Tibial nerve (tissue), 4 donors: Measurements from ENCODE around the gene ZNF366. TPM values are rescaled to one million over a fixed set of nuclear protein-coding genes. Genes with fewer than 3 reads are reported as not detected.

Experiments
- DNase-seq, 2 donors: peaks; one replicate each; pipeline ENCODE4 v3.0.0-alpha.2; 2019; ENCODE audit warnings: low spot score in 2 of 2
- H3K27ac ChIP-seq, 4 donors: fragments of 200-600 bp; sonication (generic) in 3 of 4; one replicate each; pipeline ENCODE4 v1.5.1; 2017 to 2019; ENCODE audit warnings: mild to moderate bottlenecking in 1 of 4
- H3K27me3 ChIP-seq, 2 donors: fragments of 200-600 bp; sonication (generic) in 1 of 2; one replicate each; pipeline versions ENCODE4 v1.5.1 to v1.6.0; 2017 to 2019
- H3K36me3 ChIP-seq, 3 donors: fragments of 200-600 bp; sonication (generic); one replicate each; pipeline ENCODE4 v1.5.1; 2018 to 2019
- H3K4me1 ChIP-seq, 4 donors: fragments of 200-600 bp; sonication (generic) in 3 of 4; one replicate each; pipeline ENCODE4 v1.5.1; 2017 to 2019
- H3K4me3 ChIP-seq, 4 donors: fragments of 200-600 bp; sonication (generic) in 3 of 4; one replicate each; pipeline ENCODE4 v1.5.1; 2017 to 2019; ENCODE audit warnings: mild to moderate bottlenecking in 1 of 4, moderate library complexity in 1 of 4
- H3K9me3 ChIP-seq, 4 donors: fragments of 200-600 bp; sonication (generic) in 3 of 4; one replicate each; pipeline ENCODE4 v1.5.1; 2017 to 2019
- EP300 ChIP-seq, 2 donors: sonication (generic); formaldehyde crosslinking; IDR thresholded peaks; one replicate each; pipeline ENCODE4 v1.6.1; 2017; ENCODE audit warnings: antibody characterized with exemption in 2 of 2, mild to moderate bottlenecking in 1 of 2
- POLR2A ChIP-seq, 2 donors: fragments of 450-650 bp; IDR thresholded peaks; one replicate each; pipeline ENCODE4 v1.6.1; 2017; ENCODE audit warnings: antibody characterized with exemption in 2 of 2, mild to moderate bottlenecking in 2 of 2, moderate library complexity in 2 of 2
- WGBS, 2 donors: methylation state at CpG; one replicate each; pipeline ENCODE4 v1.1.5; 2018; 5-methylcytosine and 5-hydroxymethylcytosine counted together
- total RNA-seq, 4 donors: library from RNA; depleted of rRNA; stranded (reverse); fragments of >200 nt; gene quantifications; one replicate each; pipeline ENCODE4 v1.1.0, GENCODE V29; 2016
- TF ChIP-seq, protein P1 (sequence below), 5 experiments: fragments of 200-600 bp in 3 of 5; fragments of 450-650 bp in 2 of 5; sonication (generic) in 3 of 5; IDR thresholded peaks; one replicate each; pipeline ENCODE4 v1.5.1; 2016 to 2019; ENCODE audit warnings: antibody characterized with exemption in 5 of 5, mild to moderate bottlenecking in 3 of 5, moderate library complexity in 2 of 5

ZNF366 gene
- total RNA-seq, 4 donors from 2014 or later = 3.3 to 10.6 (median 5.2) TPM

DNA sequence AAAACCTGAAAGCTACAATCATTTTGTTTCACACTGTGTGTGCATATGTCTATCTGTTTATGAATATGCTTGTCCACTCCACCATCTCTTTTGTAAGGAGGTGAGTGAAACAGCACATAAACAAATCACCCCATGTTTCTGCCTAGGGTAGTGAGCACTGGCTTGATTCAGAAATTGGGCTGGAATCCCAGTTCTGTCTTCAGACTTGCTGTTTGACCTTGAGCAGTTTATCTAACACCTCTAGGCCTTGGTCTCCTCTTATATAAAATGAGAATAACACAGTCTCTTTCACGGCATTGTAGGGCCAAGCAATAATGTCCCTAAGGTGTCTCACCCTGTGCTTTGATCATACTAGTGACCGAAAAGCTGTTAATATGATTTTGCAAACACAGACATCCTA, 61.2 kb downstream of the ZNF366 start:
- Histone ChIP-seq H3K36me3 (no peaks in the 10 kb centered on the region), H3K27me3 (no peaks in the 10 kb centered on the region), H3K4me1 (peaks cover 0 to 39% (median 6%) of the 10 kb centered on the region in 4 donors), H3K9me3 (no peaks in the 10 kb centered on the region), H3K4me3 (no peak overlapping the region), H3K27ac (peak overlapping the region in 1 of 4 donors; percentile 3)
- no peak for DNase-seq
- TF ChIP-seq POLR2A (IDR thresholded peaks at IDR 0.05) (no peak), EP300 (IDR thresholded peaks at IDR 0.05) (no peak)
- TF ChIP-seq, protein P1, sequence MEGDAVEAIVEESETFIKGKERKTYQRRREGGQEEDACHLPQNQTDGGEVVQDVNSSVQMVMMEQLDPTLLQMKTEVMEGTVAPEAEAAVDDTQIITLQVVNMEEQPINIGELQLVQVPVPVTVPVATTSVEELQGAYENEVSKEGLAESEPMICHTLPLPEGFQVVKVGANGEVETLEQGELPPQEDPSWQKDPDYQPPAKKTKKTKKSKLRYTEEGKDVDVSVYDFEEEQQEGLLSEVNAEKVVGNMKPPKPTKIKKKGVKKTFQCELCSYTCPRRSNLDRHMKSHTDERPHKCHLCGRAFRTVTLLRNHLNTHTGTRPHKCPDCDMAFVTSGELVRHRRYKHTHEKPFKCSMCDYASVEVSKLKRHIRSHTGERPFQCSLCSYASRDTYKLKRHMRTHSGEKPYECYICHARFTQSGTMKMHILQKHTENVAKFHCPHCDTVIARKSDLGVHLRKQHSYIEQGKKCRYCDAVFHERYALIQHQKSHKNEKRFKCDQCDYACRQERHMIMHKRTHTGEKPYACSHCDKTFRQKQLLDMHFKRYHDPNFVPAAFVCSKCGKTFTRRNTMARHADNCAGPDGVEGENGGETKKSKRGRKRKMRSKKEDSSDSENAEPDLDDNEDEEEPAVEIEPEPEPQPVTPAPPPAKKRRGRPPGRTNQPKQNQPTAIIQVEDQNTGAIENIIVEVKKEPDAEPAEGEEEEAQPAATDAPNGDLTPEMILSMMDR (IDR thresholded peaks at IDR 0.05) = no peak
- WGBS, 2 donors = 58 to 81% methylated on average over 2 of the region's 2 CpGs

DNA sequence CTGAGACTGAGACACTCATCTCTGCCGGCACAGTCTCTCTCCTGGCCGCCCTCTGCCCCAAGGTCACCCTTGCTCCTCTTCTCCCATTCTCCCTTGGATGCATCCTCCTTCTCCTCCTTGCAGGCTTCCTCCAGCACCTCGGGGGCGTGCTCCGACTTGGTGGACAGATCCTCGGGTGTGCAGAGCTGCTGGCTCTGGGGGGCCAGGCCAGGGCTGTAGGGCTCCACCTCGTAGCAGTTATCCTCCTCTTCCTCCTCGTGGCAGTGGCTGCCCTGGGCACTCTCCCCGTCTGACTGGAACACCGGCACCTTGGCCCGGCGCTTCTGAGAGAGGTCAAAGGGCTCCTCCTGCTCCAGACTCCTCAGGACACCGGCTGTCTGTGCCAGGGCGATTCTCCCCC, 63.3 kb downstream of the ZNF366 start:
- TF ChIP-seq EP300 (IDR thresholded peaks at IDR 0.05) = no peak
- TF ChIP-seq POLR2A (IDR thresholded peaks at IDR 0.05) = no peak
- TF ChIP-seq, protein P1 (IDR thresholded peaks at IDR 0.05) = no peak
- DNase-seq = no peak
- WGBS, 2 donors = 53 to 57% methylated on average over 14 of the region's 14 CpGs
- no peaks in the 10 kb centered on the region for H3K9me3 ChIP-seq
- H3K4me3 ChIP-seq = no peak overlapping the region
- no peaks in the 10 kb centered on the region for H3K27me3 ChIP-seq
- H3K27ac ChIP-seq = no peak overlapping the region
- H3K4me1 ChIP-seq = peaks cover 0 to 44% (median 4%) of the 10 kb centered on the region in 4 donors
- no peaks in the 10 kb centered on the region for H3K36me3 ChIP-seq

DNA sequence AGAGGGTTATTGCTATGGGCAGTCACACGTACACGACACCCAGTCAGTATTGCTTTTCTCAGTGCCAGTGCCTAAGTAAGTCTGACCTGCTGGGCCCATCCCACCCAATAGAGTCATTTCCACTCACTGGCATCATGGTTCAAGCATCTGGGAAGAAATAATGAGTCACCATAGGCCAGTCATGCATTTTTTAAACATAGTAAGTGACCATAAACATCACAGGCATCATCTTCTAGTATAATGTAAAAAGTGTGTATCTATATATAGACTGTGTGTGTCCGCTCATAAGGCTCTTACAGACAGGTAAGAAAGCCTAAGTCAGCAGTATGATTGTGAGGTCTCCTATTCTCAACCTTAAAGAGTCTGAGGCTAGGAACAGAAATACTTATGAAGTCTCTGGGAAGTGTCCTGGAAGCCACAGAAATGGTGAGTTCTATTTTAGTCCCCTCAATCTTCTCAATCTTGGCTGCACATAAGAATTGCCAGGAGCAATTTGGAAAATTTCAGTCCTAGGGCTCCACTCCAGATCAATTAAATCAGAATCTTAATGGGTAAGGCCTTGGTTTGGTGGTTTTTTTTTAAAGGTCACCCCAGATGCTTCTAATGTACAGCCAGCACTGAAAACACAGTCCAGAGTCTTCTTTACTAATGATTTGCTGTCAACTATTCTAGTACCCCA, 65.2 kb downstream of the ZNF366 start:
- peaks cover 0 to 44% (median 4%) of the 10 kb centered on the region in 4 donors for H3K4me1 ChIP-seq
- H3K9me3 ChIP-seq = no peaks in the 10 kb centered on the region
- DNase-seq = no peak
- H3K27ac ChIP-seq = peak overlapping the region in 2 of 4 donors; percentile 48 to 56
- no peaks in the 10 kb centered on the region for H3K36me3 ChIP-seq
- TF ChIP-seq, protein P1 (IDR thresholded peaks at IDR 0.05) = no peak
- TF ChIP-seq EP300 (IDR thresholded peaks at IDR 0.05) = no peak
- TF ChIP-seq POLR2A (IDR thresholded peaks at IDR 0.05) = no peak
- WGBS, 2 donors = 94 to 96% methylated on average over 3 of the region's 3 CpGs
- H3K27me3 ChIP-seq = no peaks in the 10 kb centered on the region
- no peak overlapping the region for H3K4me3 ChIP-seq

DNA sequence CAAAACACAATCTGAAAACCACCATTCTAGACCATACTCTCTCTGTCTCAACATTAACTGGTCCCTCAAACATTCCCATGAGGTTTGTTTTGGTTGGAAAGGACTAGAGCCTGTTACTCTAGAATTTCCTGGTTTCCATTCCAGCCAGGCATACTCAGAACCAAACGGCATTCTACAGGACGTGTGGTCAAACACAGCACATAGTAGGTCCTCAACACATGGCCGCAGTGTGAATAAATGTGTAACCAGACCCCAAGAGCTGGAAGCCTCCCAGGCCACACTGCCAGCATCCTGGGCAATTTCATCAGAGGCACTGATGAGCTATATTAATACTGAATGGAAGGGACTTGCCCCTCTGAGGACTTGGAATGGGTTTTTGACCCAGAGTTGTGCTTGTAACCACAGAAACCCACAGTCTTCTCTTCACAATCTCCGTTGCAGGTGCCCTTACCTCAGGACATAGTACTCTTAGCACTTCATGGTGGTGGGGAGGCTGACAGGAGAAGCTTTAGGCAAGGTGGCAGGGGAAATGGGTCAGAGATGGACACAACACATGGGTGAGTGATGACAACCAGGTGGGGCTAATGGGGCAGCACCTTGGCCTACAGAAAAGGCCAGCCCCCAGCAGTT, 66.0 kb downstream of the ZNF366 start:
- Histone ChIP-seq H3K27ac (peak overlapping the region in 2 of 4 donors; percentile 48 to 56), H3K27me3 (no peaks in the 10 kb centered on the region), H3K9me3 (no peaks in the 10 kb centered on the region), H3K36me3 (no peaks in the 10 kb centered on the region), H3K4me3 (no peak overlapping the region), H3K4me1 (peaks cover 0 to 44% (median 4%) of the 10 kb centered on the region in 4 donors)
- DNase-seq = no peak
- WGBS, 2 donors = 83 to 94% methylated on average over 4 of the region's 4 CpGs
- TF ChIP-seq, protein P1 (IDR thresholded peaks at IDR 0.05) = no peak
- TF ChIP-seq EP300 (IDR thresholded peaks at IDR 0.05) (no peak), POLR2A (IDR thresholded peaks at IDR 0.05) (no peak)

DNA sequence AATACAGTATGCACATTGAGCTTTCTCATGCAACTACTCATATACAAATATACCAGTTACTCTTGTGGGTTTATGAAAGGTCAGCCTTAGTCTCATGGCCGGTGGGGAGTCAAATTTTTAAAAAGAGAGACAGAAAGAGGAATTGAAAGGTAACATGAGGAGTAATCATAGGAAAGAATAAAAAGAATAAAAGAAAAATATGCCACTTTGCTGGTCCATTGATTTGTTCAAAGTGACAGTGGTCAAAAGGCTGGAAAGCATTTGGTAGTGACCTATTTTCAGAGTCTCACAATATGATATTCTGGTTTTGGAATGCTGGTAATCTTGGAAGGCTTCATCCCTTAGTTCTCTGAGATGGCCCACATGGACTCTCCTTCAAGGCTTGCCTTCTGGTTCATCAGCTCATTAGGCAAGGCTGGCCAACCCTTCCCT, 67.0 kb downstream of the ZNF366 start:
- no peaks in the 10 kb centered on the region for H3K36me3 ChIP-seq
- H3K4me1 ChIP-seq = peaks cover 0 to 46% (median 4%) of the 10 kb centered on the region in 4 donors
- WGBS, 2 donors = 36 to 42% methylated on average over 1 of the region's 1 CpG

More for the DNA sequence above, 67.0 kb downstream of the ZNF366 start:
- Histone ChIP-seq H3K4me3 (no peak overlapping the region), H3K27me3 (no peaks in the 10 kb centered on the region), H3K27ac (peak overlapping the region in 2 of 4 donors; percentile 48 to 56), H3K9me3 (no peaks in the 10 kb centered on the region)
- no peak for DNase-seq
- TF ChIP-seq, protein P1 (IDR thresholded peaks at IDR 0.05) = no peak
- no peak for TF ChIP-seq POLR2A (IDR thresholded peaks at IDR 0.05)
- no peak for TF ChIP-seq EP300 (IDR thresholded peaks at IDR 0.05)
